H1 (cell line): ENCODE data around the gene TXNRD2.

Experiments
- POLR2AphosphoS5 ChIP-seq: IDR thresholded peaks from 2 replicates; pipeline ENCODE4 v1.6.1; 2011; ENCODE audit warnings: low read depth, low read length
- SIX5 ChIP-seq: IDR thresholded peaks from 2 replicates; pipeline ENCODE4 v1.6.1; 2011; ENCODE audit warnings: mild to moderate bottlenecking, low read depth, low read length
- SUZ12 ChIP-seq: fragments of 200-600 bp; sonication (generic); IDR thresholded peaks from 2 replicates; pipeline ENCODE4 v1.6.1; 2012; ENCODE audit warnings: mild to moderate bottlenecking, inconsistent platforms, low read length, moderate library complexity, mixed read lengths
- TF ChIP-seq, protein P1 (sequence below), 3 experiments: IDR thresholded peaks; 1 replicate in 2 of 3; 2 replicates in 1 of 3; pipeline versions ENCODE4 v1.5.1 to v1.6.1; 2011; ENCODE audit warnings: low read length in 3 of 3, mild to moderate bottlenecking in 3 of 3, inconsistent platforms in 2 of 3, low read depth in 1 of 3, moderate library complexity in 1 of 3; ENCODE audit not compliant: insufficient read depth in 1 of 3; ENCODE audit errors: control extremely low read depth in 1 of 3

DNA sequence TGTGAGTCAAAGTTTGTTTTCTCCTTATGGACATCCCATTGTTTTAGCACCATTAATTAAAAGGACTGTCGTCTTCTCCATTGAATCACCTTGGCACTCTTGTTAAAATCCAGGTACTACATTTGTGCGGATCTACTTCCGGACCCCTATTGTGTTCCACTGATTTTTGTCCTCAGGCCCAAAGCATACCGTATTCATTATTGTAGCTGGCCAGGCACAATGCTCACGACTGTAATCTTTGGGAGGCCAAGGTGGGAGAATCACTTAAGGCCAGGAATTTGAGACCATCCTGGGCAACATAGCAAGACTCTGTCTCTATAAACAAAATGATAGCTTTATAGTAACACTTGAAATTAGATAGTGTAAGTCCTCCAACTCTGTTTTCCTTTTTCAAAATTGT lies 78.0 kb downstream of the TXNRD2 start:
- TF ChIP-seq SIX5, result no peak
- no peak for TF ChIP-seq SUZ12
- TF ChIP-seq POLR2AphosphoS5, result no peak
- TF ChIP-seq, protein P1, sequence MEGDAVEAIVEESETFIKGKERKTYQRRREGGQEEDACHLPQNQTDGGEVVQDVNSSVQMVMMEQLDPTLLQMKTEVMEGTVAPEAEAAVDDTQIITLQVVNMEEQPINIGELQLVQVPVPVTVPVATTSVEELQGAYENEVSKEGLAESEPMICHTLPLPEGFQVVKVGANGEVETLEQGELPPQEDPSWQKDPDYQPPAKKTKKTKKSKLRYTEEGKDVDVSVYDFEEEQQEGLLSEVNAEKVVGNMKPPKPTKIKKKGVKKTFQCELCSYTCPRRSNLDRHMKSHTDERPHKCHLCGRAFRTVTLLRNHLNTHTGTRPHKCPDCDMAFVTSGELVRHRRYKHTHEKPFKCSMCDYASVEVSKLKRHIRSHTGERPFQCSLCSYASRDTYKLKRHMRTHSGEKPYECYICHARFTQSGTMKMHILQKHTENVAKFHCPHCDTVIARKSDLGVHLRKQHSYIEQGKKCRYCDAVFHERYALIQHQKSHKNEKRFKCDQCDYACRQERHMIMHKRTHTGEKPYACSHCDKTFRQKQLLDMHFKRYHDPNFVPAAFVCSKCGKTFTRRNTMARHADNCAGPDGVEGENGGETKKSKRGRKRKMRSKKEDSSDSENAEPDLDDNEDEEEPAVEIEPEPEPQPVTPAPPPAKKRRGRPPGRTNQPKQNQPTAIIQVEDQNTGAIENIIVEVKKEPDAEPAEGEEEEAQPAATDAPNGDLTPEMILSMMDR (IDR thresholded peaks at IDR 0.05; ENCODE audit: control extremely low read depth in 1 of 3, insufficient read depth in 1 of 3, low read depth in 1 of 3, low read length in 3 of 3), result no peak
